PFSK-1 (cell line): ENCODE data around the gene ARNT2.

Source experiments
- FOXP2 ChIP-seq: optimal IDR thresholded peaks from 2 replicates; pipeline ENCODE3; 2011; ENCODE audit warnings: borderline replicate concordance, control low read depth, inconsistent platforms; ENCODE audit not compliant: insufficient read depth; ENCODE audit errors: extremely low read length, extremely low read depth
- POLR2AphosphoS5 ChIP-seq: IDR thresholded peaks from 2 replicates; pipeline ENCODE4 v1.6.1; 2012; ENCODE audit warnings: low read depth, mild to moderate bottlenecking, control low read depth, low read length, moderate library complexity
- REST ChIP-seq, 2 experiments: IDR thresholded peaks; 2 replicates each; pipeline versions ENCODE4 v1.6.1 to v1.8.0; 2011 to 2012; ENCODE audit warnings: low read depth in 2 of 2, low read length in 2 of 2, control low read depth in 1 of 2, inconsistent platforms in 1 of 2, mild to moderate bottlenecking in 1 of 2, moderate library complexity in 1 of 2; ENCODE audit not compliant: insufficient read depth in 1 of 2
- SIN3A ChIP-seq: IDR thresholded peaks from 2 replicates; pipeline ENCODE4 v1.6.1; 2012; ENCODE audit warnings: mild to moderate bottlenecking, low read length, moderate library complexity, borderline replicate concordance; ENCODE audit not compliant: insufficient read depth
- TAF1 ChIP-seq: IDR thresholded peaks from 2 replicates; pipeline ENCODE4 v1.6.1; 2012; ENCODE audit warnings: low read length, control low read depth, borderline replicate concordance; ENCODE audit not compliant: insufficient read depth

The ARNT2 gene

GRCh38 chr15:80441041-80441440, 36.9 kb downstream of the ARNT2 start:
- TF ChIP-seq TAF1 (no peak), POLR2AphosphoS5 (no peak), SIN3A (no peak), FOXP2 (no peak), REST (IDR thresholded peaks at IDR 0.05; ENCODE audit: insufficient read depth in 1 of 2, low read depth in 2 of 2, low read length in 2 of 2) (no peak)

GRCh38 chr15:80441714-80442113, 37.5 kb downstream of the ARNT2 start:
- TF ChIP-seq TAF1: no peak
- no peak for TF ChIP-seq SIN3A
- no peak for TF ChIP-seq REST (IDR thresholded peaks at IDR 0.05; ENCODE audit: insufficient read depth in 1 of 2, low read depth in 2 of 2, low read length in 2 of 2)
- no peak for TF ChIP-seq FOXP2
- TF ChIP-seq POLR2AphosphoS5: no peak

GRCh38 chr15:80442728-80443403, 38.7 kb downstream of the ARNT2 start:
- TF ChIP-seq SIN3A: no peak
- no peak for TF ChIP-seq FOXP2
- no peak for TF ChIP-seq POLR2AphosphoS5
- TF ChIP-seq REST (IDR thresholded peaks at IDR 0.05; ENCODE audit: insufficient read depth in 1 of 2, low read depth in 2 of 2, low read length in 2 of 2): no peak
- no peak for TF ChIP-seq TAF1

- TF ChIP-seq SIN3A (no peak), POLR2AphosphoS5 (no peak), FOXP2 (no peak)
These were observed 40.6 kb downstream of the ARNT2 start for GRCh38 chr15:80444680-80445251.

- TF ChIP-seq FOXP2 (no peak), POLR2AphosphoS5 (no peak), REST (IDR thresholded peaks at IDR 0.05; ENCODE audit: insufficient read depth in 1 of 2, low read depth in 2 of 2, low read length in 2 of 2) (no peak), TAF1 (no peak), SIN3A (no peak)
These were observed 41.3 kb downstream of the ARNT2 start for GRCh38 chr15:80445300-80446041.
